SKM-1 (cell line): ENCODE data around the gene WT1.
"Not testable (repeated sequence)": the region's sequence is repeated elsewhere in the genome, so short reads cannot be mapped to it uniquely, and the experiment has no call there.

Experiments
- DNase-seq: peaks from one replicate; lab custom pipeline; 2025; ENCODE audit not compliant: unreplicated experiment; lab: John Stamatoyannopoulos, UW

The WT1 gene

GRCh38 chr11:32388871-32389770, 46.2 kb downstream of the WT1 start:
- no peak for DNase-seq

- DNase-seq: no peak
Observed at GRCh38 chr11:32388365-32388764, 47.0 kb downstream of the WT1 start.

- no peak for DNase-seq
Observed at GRCh38 chr11:32387411-32387810, 47.9 kb downstream of the WT1 start.

GRCh38 chr11:32386770-32387377, 48.5 kb downstream of the WT1 start:
- no peak for DNase-seq

- DNase-seq: no peak
Observed at GRCh38 chr11:32385998-32386397, 49.3 kb downstream of the WT1 start.

GRCh38 chr11:32382339-32383049, 52.8 kb downstream of the WT1 start:
- DNase-seq: no peak

- no peak for DNase-seq
Observed at GRCh38 chr11:32381179-32381578, 54.2 kb downstream of the WT1 start.

- DNase-seq: no peak
Observed at GRCh38 chr11:32379719-32380118, 55.6 kb downstream of the WT1 start.

GRCh38 chr11:32375826-32376225, 59.5 kb downstream of the WT1 start:
- no peak for DNase-seq

GRCh38 chr11:32374261-32374711, 61.1 kb downstream of the WT1 start:
- peak; percentile 48 for DNase-seq

GRCh38 chr11:32369987-32370386, 65.4 kb downstream of the WT1 start:
- not testable (repeated sequence) for DNase-seq

GRCh38 chr11:32366666-32367065, 68.7 kb downstream of the WT1 start:
- DNase-seq: no peak

GRCh38 chr11:32365192-32365591, 70.1 kb downstream of the WT1 start:
- DNase-seq: no peak

GRCh38 chr11:32358729-32359128, 76.6 kb downstream of the WT1 start:
- DNase-seq: no peak

- DNase-seq: no peak
Observed at GRCh38 chr11:32353884-32354283, 81.5 kb downstream of the WT1 start.

- DNase-seq: no peak
Observed at GRCh38 chr11:32348502-32348901, 86.8 kb downstream of the WT1 start.

- DNase-seq: no peak
Observed at GRCh38 chr11:32344946-32345345, 90.4 kb downstream of the WT1 start.

- DNase-seq: no peak
Observed at GRCh38 chr11:32343325-32344008, 91.9 kb downstream of the WT1 start.

GRCh38 chr11:32341620-32342613, 93.4 kb downstream of the WT1 start:
- no peak for DNase-seq

- no peak for DNase-seq
Observed at GRCh38 chr11:32340181-32340580, 95.2 kb downstream of the WT1 start.
